Activated T-cell treated with anti-CD3 and anti-CD28 coated beads, Interleukin-2, amount 50 U/mL, for 1 hour (primary cell): Measurements from ENCODE around the gene GSK3B.
"Not testable (repeated sequence)": the region's sequence is repeated elsewhere in the genome, so short reads cannot be mapped to it uniquely, and the experiment has no call there.

Experiments
- DNase-seq: peaks from one replicate; pipeline ENCODE4 v3.0.0-alpha.2; 2020

Gene GSK3B

DNA sequence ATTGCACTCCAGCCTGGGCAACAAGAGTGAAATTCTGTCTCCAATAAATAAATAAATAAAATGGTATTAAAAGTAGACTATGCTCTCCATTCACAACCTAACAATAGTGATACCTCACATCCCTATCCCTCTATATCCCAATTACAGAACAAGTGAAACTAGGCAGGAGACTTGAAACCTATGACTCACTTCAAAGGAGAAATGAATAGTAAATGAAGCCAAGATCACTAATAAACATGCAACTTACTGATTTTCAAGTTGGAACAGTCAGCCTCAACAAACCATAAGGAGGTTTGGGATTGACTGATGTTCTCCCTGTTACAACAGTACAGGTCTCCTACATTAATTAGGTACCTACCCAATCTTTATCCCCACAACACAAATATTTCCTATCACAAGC lies 103.4 kb downstream of the GSK3B start:
- no peak for DNase-seq

- no peak for DNase-seq
These were observed 104.1 kb downstream of the GSK3B start for GRCh38 chr3:119989981-119990655.

DNA sequence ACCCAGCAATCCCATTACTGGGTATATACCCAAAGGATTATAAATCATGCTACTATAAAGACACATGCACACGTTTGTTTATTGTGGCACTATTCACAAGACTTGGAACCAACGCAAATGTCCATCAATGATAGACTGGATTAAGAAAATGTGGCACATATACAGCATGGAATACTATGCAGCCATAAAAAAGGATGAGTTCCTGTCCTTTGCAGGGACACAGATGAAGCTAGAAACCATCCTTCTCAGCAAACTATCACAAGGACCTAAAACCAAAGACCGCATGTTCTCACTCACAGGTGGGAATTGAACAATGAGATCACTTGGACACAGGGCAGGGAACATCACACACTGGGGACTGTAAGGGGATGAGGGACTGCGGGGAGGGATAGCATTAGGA lies 107.4 kb downstream of the GSK3B start:
- DNase-seq, result not testable (repeated sequence)

GRCh38 chr3:119981386-119981785 lies 112.9 kb downstream of the GSK3B start:
- no peak for DNase-seq

DNA sequence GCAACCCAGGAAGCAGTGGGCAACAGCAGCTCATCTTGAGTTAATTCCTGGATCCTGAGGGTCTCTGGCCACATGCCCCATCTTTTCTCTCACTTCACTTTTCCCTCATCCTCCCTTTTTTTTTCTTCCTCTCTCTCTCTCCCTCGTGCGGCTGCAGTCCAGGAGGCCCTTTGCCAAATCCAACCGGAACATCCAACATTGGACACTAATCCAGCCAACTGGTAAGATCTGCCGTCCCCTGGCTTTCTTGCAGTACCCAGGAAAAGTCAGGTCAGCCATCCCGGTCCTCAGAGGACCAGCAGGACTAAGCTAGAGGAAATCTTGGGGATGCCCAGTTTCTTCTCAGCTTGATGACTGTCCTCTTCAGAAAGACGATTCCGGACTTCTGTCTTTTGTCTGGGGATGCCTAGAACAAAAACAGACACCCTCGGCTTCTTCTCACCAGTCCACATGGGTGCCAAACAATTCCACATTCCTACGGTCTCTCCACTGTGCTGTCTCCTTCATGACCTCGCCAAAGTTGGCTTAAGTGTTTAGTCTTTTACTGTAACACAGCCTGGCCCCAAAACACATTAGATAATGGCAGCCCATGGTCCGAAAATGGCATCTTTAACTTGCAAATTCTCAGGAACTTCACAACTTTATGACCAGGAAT lies 115.6 kb downstream of the GSK3B start:
- no peak for DNase-seq

DNA sequence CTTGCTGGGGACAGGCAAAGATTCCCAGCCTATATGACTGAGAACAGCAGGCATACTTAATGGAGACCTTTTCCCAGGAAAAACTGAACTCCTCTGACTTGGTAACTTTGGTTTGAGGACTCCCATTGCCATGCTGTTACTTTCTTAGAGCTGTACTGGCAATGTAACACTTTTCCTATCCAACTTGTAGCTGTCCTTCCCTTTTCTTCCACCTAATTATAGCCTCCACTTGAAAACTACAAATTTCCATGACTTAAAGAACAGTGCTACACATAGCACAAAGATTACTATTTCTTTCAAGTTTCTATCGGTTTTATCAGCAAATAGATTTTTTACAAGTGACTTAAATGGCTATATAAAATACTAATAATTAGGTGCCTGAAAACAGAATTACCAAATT lies 116.9 kb downstream of the GSK3B start:
- no peak for DNase-seq

DNA sequence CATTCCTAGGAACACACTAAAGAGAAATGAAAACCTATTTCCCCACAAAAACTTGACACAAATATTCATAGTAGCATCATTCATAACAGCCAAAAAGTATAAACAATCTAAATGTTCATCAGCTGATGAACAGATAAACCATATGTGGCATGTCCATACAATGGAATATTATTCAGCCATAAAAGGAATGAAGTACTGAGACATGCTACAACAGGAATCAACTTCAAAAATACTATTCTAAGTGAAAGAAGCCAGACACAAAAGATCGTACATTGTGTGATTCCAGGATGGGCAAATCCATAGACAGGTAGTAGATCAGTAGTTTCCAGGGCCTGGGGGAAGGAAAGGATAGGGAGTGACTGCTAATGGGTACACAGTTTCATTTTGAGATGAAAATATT lies 118.0 kb downstream of the GSK3B start:
- no peak for DNase-seq

GRCh38 chr3:119974656-119975055 lies 119.6 kb downstream of the GSK3B start:
- no peak for DNase-seq

- no peak for DNase-seq
These were observed 121.1 kb downstream of the GSK3B start for GRCh38 chr3:119973018-119973646.

GRCh38 chr3:119969759-119970158 lies 124.5 kb downstream of the GSK3B start:
- DNase-seq, result no peak

DNA sequence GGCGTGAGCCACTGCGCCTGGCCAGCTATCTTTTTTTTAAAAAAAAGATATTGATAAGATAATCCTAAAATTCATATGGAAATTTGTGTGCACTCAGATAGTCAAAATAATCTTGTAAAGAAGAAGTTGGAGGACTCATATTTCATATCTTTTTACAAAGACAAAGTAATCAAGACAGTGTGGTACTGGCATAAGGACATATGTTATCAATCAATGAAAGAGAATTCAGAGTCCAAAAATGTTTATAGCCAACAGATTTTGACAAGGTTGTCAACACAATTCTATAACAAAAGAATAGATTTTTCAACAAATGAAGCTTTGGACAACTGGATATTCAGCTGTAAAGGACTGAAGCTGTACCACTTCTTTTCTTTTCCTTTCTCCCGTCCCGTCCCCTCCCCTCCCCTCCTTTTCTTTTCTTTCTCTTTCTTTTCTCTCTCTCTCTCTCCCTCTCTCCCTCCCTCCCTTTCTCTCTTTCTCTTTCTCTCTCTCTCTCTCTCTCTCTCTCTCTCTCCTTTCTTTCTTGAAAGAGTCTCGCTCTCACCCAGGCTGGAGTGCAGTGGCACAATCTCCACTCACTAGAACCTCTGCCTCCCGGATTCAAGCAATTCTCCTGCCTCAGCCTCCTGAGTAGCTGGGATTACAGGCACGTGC lies 126.8 kb downstream of the GSK3B start:
- no peak for DNase-seq

GRCh38 chr3:119965692-119966091 lies 128.6 kb downstream of the GSK3B start:
- DNase-seq, result no peak

DNA sequence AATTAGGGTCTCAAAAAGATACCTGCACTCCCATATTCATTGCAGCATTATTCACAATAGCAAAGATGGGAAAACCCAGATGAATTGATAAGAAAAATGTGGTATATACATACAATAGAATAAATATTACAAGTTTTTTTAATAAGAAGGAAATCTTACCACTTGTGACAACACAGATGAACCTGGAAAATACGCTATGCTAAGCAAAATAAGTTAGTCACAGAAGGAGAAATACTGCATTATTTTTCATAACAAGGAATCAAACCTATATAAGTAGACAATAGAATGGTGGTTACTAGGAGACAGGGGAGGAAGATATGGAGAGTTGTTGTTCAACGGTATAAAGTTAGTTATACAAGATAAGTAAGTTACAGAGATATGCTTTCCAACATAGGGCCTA lies 130.0 kb downstream of the GSK3B start:
- no peak for DNase-seq

- no peak for DNase-seq
These were observed 138.3 kb downstream of the GSK3B start for GRCh38 chr3:119955972-119956371.

DNA sequence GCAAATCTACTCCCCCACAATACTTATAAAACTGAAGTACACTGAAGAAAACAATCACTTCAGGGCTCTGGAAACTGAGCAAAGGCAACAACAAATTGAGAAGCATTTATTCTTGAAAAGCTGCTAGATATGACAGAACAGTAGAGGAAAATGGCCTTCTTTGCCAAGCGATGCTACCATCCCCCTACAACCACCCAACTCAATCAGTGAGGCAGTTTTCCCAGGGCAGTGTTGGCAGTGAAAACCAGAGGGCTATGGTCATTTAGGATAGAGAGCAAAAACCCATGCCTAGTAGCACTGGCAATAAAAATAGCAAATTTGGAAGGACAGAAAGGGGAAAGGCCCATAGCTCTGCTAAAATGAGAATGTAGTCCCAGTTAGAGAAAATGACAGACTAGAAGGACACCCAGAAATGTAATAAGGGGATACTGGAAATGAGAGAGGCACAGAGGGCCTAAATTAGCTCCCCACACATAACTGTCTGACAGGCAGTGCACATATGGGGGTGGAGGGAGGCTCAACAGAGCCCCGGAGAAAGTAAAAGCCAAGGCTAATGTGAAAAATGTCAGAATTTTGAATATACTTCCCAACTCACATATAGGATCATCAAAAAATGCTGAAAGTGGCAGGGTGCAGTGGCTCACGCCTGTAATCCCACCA lies 143.5 kb downstream of the GSK3B start:
- no peak for DNase-seq

GRCh38 chr3:119945291-119945690 lies 149.0 kb downstream of the GSK3B start:
- DNase-seq, result no peak

DNA sequence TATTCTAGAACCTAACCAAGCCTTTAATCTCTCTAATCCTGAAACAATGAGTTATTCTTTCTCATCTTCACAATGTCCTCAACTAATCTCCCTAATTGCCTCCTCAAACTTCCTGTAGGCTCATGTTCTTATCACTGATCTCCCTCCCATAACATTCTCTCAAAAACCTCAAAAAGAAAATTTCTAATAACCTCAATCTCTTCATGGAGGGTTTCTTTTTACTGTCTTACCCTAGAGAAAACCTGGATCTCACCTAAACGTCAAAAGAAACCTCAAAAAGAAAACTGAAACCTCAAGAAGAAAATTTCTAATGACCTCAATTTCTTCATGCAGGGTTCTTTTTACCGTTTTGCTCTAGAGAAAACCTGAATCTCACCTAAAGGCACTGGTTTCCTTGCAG lies 150.2 kb downstream of the GSK3B start:
- DNase-seq, result no peak

DNA sequence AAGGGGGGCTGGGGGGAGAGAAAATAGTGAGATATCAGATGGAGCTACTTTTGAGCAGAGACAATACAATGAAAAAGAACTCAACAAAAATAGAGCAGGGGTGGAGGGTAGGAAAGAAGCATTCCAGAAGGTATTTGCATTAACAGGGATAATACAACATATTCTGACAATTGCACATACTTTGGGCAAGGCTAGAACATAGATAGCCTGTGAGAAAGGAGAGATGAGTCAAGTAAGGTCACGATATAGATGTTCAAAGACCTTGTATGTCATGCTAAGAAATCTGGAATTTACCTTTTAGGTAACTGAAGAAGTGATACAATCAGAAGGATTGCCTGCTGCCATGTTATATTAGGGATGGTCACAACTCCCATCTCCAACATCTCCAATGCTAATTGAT lies 155.2 kb downstream of the GSK3B start:
- no peak for DNase-seq

DNA sequence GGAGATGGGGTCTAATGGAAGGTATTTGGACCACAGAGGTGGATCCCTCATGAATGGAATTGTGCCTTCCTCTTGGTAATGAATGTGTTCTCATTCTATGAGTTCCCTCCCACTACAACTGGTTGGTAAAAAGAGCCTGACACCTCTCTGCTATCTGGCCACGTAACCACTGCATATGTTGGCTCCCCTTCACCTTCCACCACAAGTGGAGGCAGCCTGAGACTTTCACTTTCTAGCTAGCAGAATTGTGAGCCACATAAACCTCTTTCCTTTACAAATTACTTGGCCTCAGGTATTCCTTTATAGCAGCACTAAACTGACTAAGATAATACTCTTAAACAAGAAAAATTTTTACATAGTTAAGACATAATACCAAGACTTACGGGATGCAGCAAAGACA lies 157.0 kb downstream of the GSK3B start:
- no peak for DNase-seq

- no peak for DNase-seq
These were observed 160.0 kb downstream of the GSK3B start for GRCh38 chr3:119934249-119934648.

DNA sequence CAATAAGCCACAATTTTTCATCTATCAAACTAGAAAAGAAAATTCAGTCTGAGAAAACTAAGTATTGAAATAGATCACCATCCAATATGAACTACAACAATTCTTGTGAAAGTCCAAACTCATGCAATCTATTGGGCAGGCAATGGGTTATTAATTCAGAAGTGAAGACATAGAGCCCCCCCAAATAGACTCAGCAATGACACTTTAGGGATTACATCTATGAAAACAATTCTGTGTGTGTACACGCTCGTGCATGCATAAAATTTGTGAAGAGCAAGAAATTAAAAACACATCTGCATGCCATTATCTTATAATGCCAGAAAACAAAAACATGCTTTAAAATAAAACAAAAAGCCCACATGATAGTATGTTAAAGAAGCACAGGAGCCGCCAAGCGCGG lies 161.0 kb downstream of the GSK3B start:
- no peak for DNase-seq

DNA sequence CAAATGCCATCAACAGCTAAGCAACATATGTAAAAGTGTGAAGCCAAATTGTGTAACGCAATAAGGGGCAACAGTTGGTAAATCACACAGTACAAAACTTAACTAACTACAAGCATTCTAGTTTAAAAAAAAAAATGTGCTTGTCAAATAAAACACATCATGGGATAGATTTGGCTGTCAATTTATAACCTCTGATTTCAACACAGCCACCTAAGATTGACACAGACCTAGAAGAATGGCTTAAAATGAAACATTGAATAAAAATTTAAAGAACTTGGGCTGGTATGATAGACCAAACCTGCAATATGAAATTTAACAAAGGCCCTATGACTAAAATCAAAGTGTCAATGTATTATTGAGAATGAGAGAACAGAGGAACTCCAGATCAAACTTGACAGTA lies 164.0 kb downstream of the GSK3B start:
- DNase-seq, result no peak

DNA sequence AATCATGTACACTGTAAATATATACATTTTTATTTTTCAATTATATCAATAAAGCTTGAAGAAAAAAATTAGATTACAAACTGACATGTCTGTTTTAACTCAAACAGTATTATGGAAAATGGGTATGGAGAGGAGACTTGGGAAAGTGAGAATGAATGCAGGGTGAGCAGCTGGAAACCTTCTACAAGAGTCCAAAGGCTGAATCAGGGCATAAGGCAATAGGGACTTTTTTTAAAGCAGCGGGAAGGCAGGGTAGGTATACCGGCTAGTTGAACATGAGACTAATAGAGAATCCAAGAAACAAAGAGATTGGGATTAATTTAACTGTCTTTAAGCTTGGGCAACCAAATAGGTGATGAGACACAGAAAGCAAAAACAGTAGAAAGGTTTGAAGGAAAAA lies 167.1 kb downstream of the GSK3B start:
- no peak for DNase-seq
